HEK293T (cell line): ENCODE data around the gene RTN1.

ENCODE experiments used
- ARNT ChIP-seq: fragments of 450-650 bp; IDR thresholded peaks from 2 replicates; pipeline ENCODE4 v1.6.1; 2017; ENCODE audit warnings: mild to moderate bottlenecking
- FOXM1 ChIP-seq: fragments of 450-650 bp; IDR thresholded peaks from 2 replicates; pipeline ENCODE4 v1.6.1; 2017; ENCODE audit warnings: mild to moderate bottlenecking, borderline replicate concordance
- SP1 ChIP-seq: fragments of 450-650 bp; IDR thresholded peaks from 2 replicates; pipeline ENCODE4 v1.6.1; 2017
- ZNF384 ChIP-seq: fragments of 450-650 bp; IDR thresholded peaks from 2 replicates; pipeline ENCODE4 v1.6.1; 2016

DNA sequence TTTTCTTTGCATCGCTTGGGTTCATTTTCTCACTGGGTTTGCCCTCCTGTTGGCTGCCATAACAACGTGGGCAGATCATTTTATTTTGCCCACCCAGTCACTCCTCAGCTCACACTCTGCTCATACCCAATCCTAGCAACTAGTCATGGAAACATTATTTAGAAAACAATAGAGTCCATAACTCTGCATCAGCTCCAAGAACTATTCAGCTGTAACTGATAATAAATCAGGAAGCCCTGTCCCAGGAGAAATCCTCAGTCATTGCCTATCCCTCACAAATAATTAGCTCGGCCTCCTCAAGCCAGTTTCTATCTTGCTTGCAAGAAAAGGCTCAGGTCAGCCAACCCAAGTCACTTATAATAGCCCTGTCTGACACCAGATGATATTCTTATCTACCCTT lies 43.2 kb downstream of the RTN1 start:
- no peak for TF ChIP-seq ARNT
- no peak for TF ChIP-seq ZNF384
- TF ChIP-seq FOXM1: no peak
- no peak for TF ChIP-seq SP1
